Activated CD8-positive, alpha-beta T cell treated with anti-CD3 and anti-CD28 coated beads for 36 hours (primary cell): Measurements from ENCODE around the gene NALF2. TPM values are rescaled to one million over a fixed set of nuclear protein-coding genes. Genes with fewer than 3 reads are reported as not detected.

Experiments
- ATAC-seq: fragments of 200-7000 bp; cut with Tn5 transposase; one replicate; pipeline ENCODE4 v1.10.0; 2021; ENCODE audit warnings: mild to moderate bottlenecking, moderate library complexity
- CTCF ChIA-PET: fragments of 350-600 bp; sonication (Branson Sonifier 250); formaldehyde crosslinking; loops from one replicate; lab custom pipeline; 2021; ENCODE audit warnings: antibody characterized with exemption; lab: Charles Lee
- POLR2A ChIA-PET: fragments of 350-600 bp; sonication (Branson Sonifier 250); formaldehyde crosslinking; loops from one replicate; lab custom pipeline; 2021; ENCODE audit warnings: antibody characterized with exemption; lab: Charles Lee
- DNase-seq: peaks from one replicate; pipeline ENCODE4 v3.0.0-alpha.2; 2020
- H3K27ac Mint-ChIP-seq: one replicate; pipeline ENCODE4 v1.8.0; 2021; ENCODE audit warnings: mild to moderate bottlenecking, mixed read lengths
- H3K27me3 Mint-ChIP-seq: one replicate; pipeline ENCODE4 v1.8.0; 2021; ENCODE audit warnings: mixed read lengths
- H3K36me3 Mint-ChIP-seq: one replicate; pipeline ENCODE4 v1.8.0; 2021; ENCODE audit warnings: low read depth, mixed read lengths
- H3K4me1 Mint-ChIP-seq: one replicate; pipeline ENCODE4 v1.8.0; 2021; ENCODE audit warnings: low read depth, mixed read lengths
- H3K4me3 Mint-ChIP-seq: one replicate; pipeline ENCODE4 v1.8.0; 2021; ENCODE audit warnings: mild to moderate bottlenecking, moderate library complexity, mixed read lengths
- H3K9me3 Mint-ChIP-seq: one replicate; pipeline ENCODE4 v1.8.0; 2021; ENCODE audit warnings: mixed read lengths
- intact Hi-C: fragments of 100-400 bp; cut with micrococcal nuclease; formaldehyde crosslinking; loops from one replicate; pipeline ENCODE4 v1.10.0; 2022
- total RNA-seq, 2 experiments: library from RNA; stranded (reverse); gene quantifications; one replicate each; pipeline ENCODE4 v1.2.3, GENCODE V29; 2021
- TF ChIP-seq, protein P1 (sequence below): fragments of 200-600 bp; IDR thresholded peaks from one replicate; pipeline ENCODE4 v1.8.0; 2022; ENCODE audit warnings: antibody characterized with exemption, mild to moderate bottlenecking

The NALF2 gene
- total RNA-seq, 2 experiments from 2014 or later: 0.13 to 0.18 TPM

DNA sequence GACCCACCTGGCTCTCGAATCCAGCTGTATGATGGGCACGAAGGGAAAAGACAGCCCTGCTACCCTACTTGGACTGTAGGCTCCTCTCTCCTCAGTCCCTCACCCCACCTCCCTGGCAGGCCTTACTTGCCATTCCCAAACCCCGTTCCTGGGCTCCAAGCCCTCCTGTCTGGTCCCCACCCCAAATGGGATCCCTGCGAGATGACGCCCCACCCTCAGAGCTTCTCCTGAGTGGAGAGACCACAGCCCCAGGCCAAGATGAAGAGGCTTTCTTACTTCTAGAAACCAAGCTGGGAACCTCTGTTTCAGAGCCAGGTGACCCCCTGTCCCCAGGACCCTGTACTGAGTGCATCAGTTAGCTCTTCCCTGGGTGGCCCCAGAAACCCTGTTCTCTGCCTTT, 4.5 kb downstream of the NALF2 start:
- no peaks in the 10 kb centered on the region for H3K36me3 Mint-ChIP-seq
- ChIA-PET POLR2A (no interaction called here), CTCF (interaction anchor here (0.8 kb wide), 1 partner anchor 84 kb away, joined by 3 read pairs; no protein-coding TSS in a partner anchor)
- no peak overlapping the region for H3K4me3 Mint-ChIP-seq
- TF ChIP-seq, protein P1, sequence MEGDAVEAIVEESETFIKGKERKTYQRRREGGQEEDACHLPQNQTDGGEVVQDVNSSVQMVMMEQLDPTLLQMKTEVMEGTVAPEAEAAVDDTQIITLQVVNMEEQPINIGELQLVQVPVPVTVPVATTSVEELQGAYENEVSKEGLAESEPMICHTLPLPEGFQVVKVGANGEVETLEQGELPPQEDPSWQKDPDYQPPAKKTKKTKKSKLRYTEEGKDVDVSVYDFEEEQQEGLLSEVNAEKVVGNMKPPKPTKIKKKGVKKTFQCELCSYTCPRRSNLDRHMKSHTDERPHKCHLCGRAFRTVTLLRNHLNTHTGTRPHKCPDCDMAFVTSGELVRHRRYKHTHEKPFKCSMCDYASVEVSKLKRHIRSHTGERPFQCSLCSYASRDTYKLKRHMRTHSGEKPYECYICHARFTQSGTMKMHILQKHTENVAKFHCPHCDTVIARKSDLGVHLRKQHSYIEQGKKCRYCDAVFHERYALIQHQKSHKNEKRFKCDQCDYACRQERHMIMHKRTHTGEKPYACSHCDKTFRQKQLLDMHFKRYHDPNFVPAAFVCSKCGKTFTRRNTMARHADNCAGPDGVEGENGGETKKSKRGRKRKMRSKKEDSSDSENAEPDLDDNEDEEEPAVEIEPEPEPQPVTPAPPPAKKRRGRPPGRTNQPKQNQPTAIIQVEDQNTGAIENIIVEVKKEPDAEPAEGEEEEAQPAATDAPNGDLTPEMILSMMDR: no peak
- H3K27me3 Mint-ChIP-seq: peaks cover 22% of the 10 kb centered on the region
- ATAC-seq: no peak
- H3K27ac Mint-ChIP-seq: no peak overlapping the region
- intact Hi-C loops: no loop called here
- H3K4me1 Mint-ChIP-seq: peaks cover 2% of the 10 kb centered on the region
- H3K9me3 Mint-ChIP-seq: no peaks in the 10 kb centered on the region
- DNase-seq: no peak

DNA sequence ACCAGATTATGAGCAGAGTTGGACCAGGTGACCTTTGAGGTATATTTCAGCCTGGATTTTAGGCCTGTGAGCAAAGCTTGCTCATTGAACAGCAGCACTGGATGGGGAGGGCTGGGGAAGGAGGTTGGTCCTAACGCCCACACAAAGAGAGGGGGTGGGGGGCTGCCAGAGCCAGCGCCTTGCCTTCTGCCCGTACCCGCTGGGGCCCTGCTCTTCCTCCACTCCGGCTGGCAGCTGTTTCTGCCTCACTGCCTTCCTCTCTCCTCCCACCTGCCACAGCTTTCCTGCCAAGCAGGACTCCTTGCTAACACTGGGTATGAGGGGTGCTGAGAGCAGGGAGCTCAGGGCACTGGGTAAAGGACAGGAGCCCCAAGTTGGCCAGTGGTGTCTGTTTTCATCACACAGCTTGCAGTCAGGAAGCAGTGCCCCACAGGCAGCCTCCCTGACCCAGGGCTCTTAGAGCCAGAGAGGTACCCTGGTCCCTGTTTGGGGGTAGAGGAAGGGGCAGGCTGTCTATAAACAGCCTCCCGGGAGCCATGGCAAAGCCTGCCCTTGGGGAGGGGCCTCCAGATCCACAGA, 6.1 kb downstream of the NALF2 start:
- intact Hi-C loops: no loop called here
- H3K4me3 Mint-ChIP-seq: no peak overlapping the region
- no peak for ATAC-seq
- no peak overlapping the region for H3K27ac Mint-ChIP-seq
- no peak for DNase-seq
- no peaks in the 10 kb centered on the region for H3K36me3 Mint-ChIP-seq
- POLR2A ChIA-PET: interaction anchor here (0.6 kb wide), 2 partner anchors 91 to 239 kb away, joined by 3 read pairs; no protein-coding TSS in a partner anchor
- peaks cover 21% of the 10 kb centered on the region for H3K27me3 Mint-ChIP-seq
- H3K9me3 Mint-ChIP-seq: no peaks in the 10 kb centered on the region
- H3K4me1 Mint-ChIP-seq: peaks cover 2% of the 10 kb centered on the region
- TF ChIP-seq, protein P1: no peak
- CTCF ChIA-PET: no interaction called here

DNA sequence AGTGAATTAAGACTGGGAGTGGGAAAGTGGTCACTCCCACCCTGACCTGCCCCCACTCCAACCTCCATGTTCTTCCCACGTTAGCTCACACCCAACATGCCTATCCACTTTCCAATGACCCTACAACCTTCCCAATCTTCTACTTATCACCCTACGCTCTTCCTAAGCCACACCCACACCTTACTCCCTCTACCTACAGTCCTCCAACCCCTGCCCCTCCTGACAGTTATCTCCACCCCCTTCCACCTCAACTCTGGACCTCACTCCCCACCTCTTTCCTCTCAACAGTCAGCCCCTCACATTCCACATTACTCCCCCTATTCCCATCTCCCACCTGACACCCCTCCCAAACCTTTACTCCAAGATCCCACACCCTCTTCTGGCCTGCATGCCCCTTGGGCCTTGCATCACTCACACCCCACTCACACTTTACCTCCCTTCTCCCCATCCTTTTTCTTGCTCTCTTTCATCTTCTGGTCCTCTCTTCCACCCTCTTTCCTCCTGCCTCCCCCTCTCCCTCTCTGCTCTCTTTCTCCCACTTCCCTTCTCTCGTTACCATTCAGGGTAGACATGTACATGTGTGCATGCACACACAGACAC, 6.9 kb downstream of the NALF2 start:
- H3K36me3 Mint-ChIP-seq: no peaks in the 10 kb centered on the region
- no peak for ATAC-seq
- no peaks in the 10 kb centered on the region for H3K4me1 Mint-ChIP-seq
- no peak for DNase-seq
- H3K27me3 Mint-ChIP-seq: peaks cover 18% of the 10 kb centered on the region
- intact Hi-C loops: no loop called here
- no peak overlapping the region for H3K27ac Mint-ChIP-seq
- POLR2A ChIA-PET: no interaction called here
- H3K4me3 Mint-ChIP-seq: no peak overlapping the region
- no peaks in the 10 kb centered on the region for H3K9me3 Mint-ChIP-seq
- TF ChIP-seq, protein P1: no peak
- CTCF ChIA-PET: no interaction called here

DNA sequence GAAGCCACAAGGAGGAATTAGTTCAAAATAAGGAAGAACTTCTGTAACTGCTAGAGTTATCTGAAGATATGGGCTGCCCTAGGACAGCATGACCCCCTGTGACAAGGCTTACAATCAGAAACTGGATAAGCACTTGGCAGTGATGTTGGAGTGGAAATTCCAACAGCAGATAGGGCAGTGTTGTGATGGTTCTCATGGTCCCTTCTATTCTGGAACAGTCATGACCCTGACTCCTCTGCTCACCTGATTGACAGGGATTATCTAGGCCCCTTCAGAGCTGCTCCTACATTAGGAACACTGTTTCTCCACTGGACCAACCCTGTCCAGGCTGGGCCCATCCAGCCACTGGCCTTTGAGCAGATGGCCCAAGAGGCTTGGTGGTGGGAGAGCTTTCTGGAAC, 17.9 kb downstream of the NALF2 start:
- CTCF ChIA-PET: no interaction called here
- intact Hi-C loops: no loop called here
- Mint-ChIP-seq H3K9me3 (no peaks in the 10 kb centered on the region), H3K36me3 (no peaks in the 10 kb centered on the region), H3K27me3 (peaks cover 7% of the 10 kb centered on the region), H3K4me1 (no peaks in the 10 kb centered on the region), H3K27ac (no peak overlapping the region), H3K4me3 (no peak overlapping the region)
- DNase-seq (no peak), ATAC-seq (no peak)
- POLR2A ChIA-PET: no interaction called here
- TF ChIP-seq, protein P1: no peak

DNA sequence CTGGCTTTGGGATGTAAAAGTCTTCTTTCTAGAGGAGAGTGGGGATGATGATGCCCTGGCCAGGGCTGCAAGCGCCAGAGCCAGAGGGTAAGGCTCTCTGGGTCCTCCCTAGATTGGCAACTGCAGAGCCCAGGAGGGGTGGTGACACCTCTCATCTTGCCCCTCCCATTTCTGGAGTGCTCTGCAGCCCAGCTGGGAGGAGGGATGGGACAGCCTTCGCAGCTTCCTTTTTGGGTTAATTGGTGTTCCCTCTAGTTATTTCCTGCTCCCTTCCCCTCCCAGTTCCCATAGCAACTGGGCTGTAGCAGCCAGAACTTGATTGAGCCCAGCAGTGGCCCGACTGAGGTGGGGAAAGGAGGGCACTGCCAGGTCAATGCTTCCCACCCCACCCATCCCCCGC, 19.2 kb downstream of the NALF2 start:
- Mint-ChIP-seq H3K36me3 (no peaks in the 10 kb centered on the region), H3K4me1 (no peaks in the 10 kb centered on the region), H3K4me3 (no peak overlapping the region), H3K27me3 (peaks cover 7% of the 10 kb centered on the region), H3K27ac (no peak overlapping the region), H3K9me3 (no peaks in the 10 kb centered on the region)
- DNase-seq: no peak
- intact Hi-C loops: no loop called here
- no peak for ATAC-seq
- ChIA-PET CTCF (no interaction called here), POLR2A (no interaction called here)
- TF ChIP-seq, protein P1: no peak
